ENCODE results near the gene ROCK1. TPM values are rescaled to one million over a fixed set of nuclear protein-coding genes. Genes with fewer than 3 reads are reported as not detected.

The ROCK1 gene
- total and polyA plus RNA-seq, 2 donors (not counting 1 experiment from before 2014, with no cell fraction given), result 12.5 to 103 TPM

- Mint-ChIP-seq H3K4me3 (peak overlapping the region; percentile 21), H3K9me3 (ENCODE audit: insufficient read depth) (no peaks in the 10 kb centered on the region), H3K27me3 (no peaks in the 10 kb centered on the region), H3K27ac (no peak overlapping the region), H3K4me1 (peaks cover 74% of the 10 kb centered on the region)
- H3K36me3 ChIP-seq (replicated peaks in 1 of 2; ENCODE audit: control extremely low read depth in 1 of 2, control insufficient read depth in 1 of 2, extremely low read depth in 1 of 2, insufficient read depth in 2 of 2, low read length in 1 of 2), result no peaks in the 10 kb centered on the region
- POLR2A ChIA-PET, result no interaction called here
- peaks cover 20 to 49% of the 10 kb centered on the region in 2 donors for H3K4me1 ChIP-seq (ENCODE audit: control insufficient read depth in 2 of 2, insufficient read depth in 2 of 2, low read length in 2 of 2)
- H3K27ac ChIP-seq (ENCODE audit: low read length in 2 of 2), result no peak overlapping the region
- TF ChIP-seq EZH2 (IDR thresholded peaks at IDR 0.05; ENCODE audit: borderline replicate concordance, insufficient read depth, low read depth, low read length, poor library complexity, severe bottlenecking), result no peak
- no peak for TF ChIP-seq CTCF (IDR thresholded peaks at IDR 0.05)
- H3K79me2 ChIP-seq (ENCODE audit: control insufficient read depth, insufficient read depth, low read length), result peaks cover 99% of the 10 kb centered on the region
- ATAC-seq (ENCODE audit: low read depth), result no peak
- peaks cover 86% of the 10 kb centered on the region for H4K20me1 ChIP-seq (ENCODE audit: control insufficient read depth, insufficient read depth, low read length, poor library complexity, severe bottlenecking)
- intact Hi-C loops (cut with micrococcal nuclease), result no loop called here
- 92% methylated on average over 2 of the region's 2 CpGs for WGBS (ENCODE audit: insufficient coverage)
- H3K4me3 ChIP-seq (ENCODE audit: control extremely low read depth in 1 of 5, extremely low read depth in 1 of 5, insufficient read depth in 1 of 5, low read depth in 2 of 5, low read length in 4 of 5), result no peak overlapping the region
- DNase-seq, result no peak
- no peak overlapping the region for H3K4me2 ChIP-seq (replicated peaks; ENCODE audit: low read depth, low read length, poor library complexity, severe bottlenecking)
- no peaks in the 10 kb centered on the region for H3K9me3 ChIP-seq (ENCODE audit: control extremely low read depth in 1 of 3, control insufficient read depth in 2 of 3, insufficient read depth in 1 of 3, low read length in 2 of 3)
- H2AFZ ChIP-seq (ENCODE audit: insufficient read depth, low read depth, low read length, poor library complexity, severe bottlenecking), result no peak overlapping the region
- H3K27me3 ChIP-seq (replicated peaks in 1 of 4; ENCODE audit: control extremely low read depth in 1 of 4, control insufficient read depth in 3 of 4, insufficient read depth in 4 of 4, low read length in 3 of 4), result no peaks in the 10 kb centered on the region
- H3K9ac ChIP-seq (ENCODE audit: low read length), result no peak overlapping the region
- CTCF ChIA-PET, result no interaction called here
Observed at GRCh38 chr18:21096760-21097159, 14.9 kb downstream of the ROCK1 start.

- no peak overlapping the region for H3K4me3 Mint-ChIP-seq
Observed at GRCh38 chr18:21093133-21093532, 18.5 kb downstream of the ROCK1 start.

More at GRCh38 chr18:21093133-21093532, 18.5 kb downstream of the ROCK1 start:
- Histone ChIP-seq H3K9ac (ENCODE audit: low read length) (no peak overlapping the region), H3K27me3 (replicated peaks in 1 of 4; ENCODE audit: control extremely low read depth in 1 of 4, control insufficient read depth in 3 of 4, insufficient read depth in 4 of 4, low read length in 3 of 4) (no peaks in the 10 kb centered on the region), H3K4me3 (ENCODE audit: control extremely low read depth in 1 of 5, extremely low read depth in 1 of 5, insufficient read depth in 1 of 5, low read depth in 2 of 5, low read length in 4 of 5) (no peak overlapping the region), H3K9me3 (ENCODE audit: control extremely low read depth in 1 of 3, control insufficient read depth in 2 of 3, insufficient read depth in 1 of 3, low read length in 2 of 3) (no peaks in the 10 kb centered on the region), H3K4me2 (replicated peaks; ENCODE audit: low read depth, low read length, poor library complexity, severe bottlenecking) (no peak overlapping the region), H3K79me2 (ENCODE audit: control insufficient read depth, insufficient read depth, low read length) (peaks cover 99% of the 10 kb centered on the region), H3K27ac (ENCODE audit: low read length in 2 of 2) (no peak overlapping the region), H4K20me1 (ENCODE audit: control insufficient read depth, insufficient read depth, low read length, poor library complexity, severe bottlenecking) (peaks cover 81% of the 10 kb centered on the region), H2AFZ (ENCODE audit: insufficient read depth, low read depth, low read length, poor library complexity, severe bottlenecking) (no peak overlapping the region), H3K4me1 (ENCODE audit: control insufficient read depth in 2 of 2, insufficient read depth in 2 of 2, low read length in 2 of 2) (peaks cover 4 to 17% of the 10 kb centered on the region in 2 donors), H3K36me3 (replicated peaks in 1 of 2; ENCODE audit: control extremely low read depth in 1 of 2, control insufficient read depth in 1 of 2, extremely low read depth in 1 of 2, insufficient read depth in 2 of 2, low read length in 1 of 2) (no peaks in the 10 kb centered on the region)
- Mint-ChIP-seq H3K27ac (no peak overlapping the region), H3K4me1 (peaks cover 63% of the 10 kb centered on the region), H3K27me3 (no peaks in the 10 kb centered on the region), H3K9me3 (ENCODE audit: insufficient read depth) (no peaks in the 10 kb centered on the region)
- POLR2A ChIA-PET, result interaction anchor here (0.7 kb wide), 1 partner anchor 23 kb away, joined by 8 read pairs; no protein-coding TSS in a partner anchor
- WGBS (ENCODE audit: insufficient coverage), result 91% methylated on average over 2 of the region's 3 CpGs
- ATAC-seq (ENCODE audit: low read depth) (no peak), DNase-seq (no peak)
- intact Hi-C loops (cut with micrococcal nuclease), result loop anchor here (5.0 kb wide), 1 partner anchor 36 kb away; no protein-coding TSS in a partner anchor
- TF ChIP-seq CTCF (IDR thresholded peaks at IDR 0.05) (no peak), EZH2 (IDR thresholded peaks at IDR 0.05; ENCODE audit: borderline replicate concordance, insufficient read depth, low read depth, low read length, poor library complexity, severe bottlenecking) (no peak)
- CTCF ChIA-PET, result no interaction called here
